Measurements from ENCODE around the gene DCC.

The DCC gene

DNA sequence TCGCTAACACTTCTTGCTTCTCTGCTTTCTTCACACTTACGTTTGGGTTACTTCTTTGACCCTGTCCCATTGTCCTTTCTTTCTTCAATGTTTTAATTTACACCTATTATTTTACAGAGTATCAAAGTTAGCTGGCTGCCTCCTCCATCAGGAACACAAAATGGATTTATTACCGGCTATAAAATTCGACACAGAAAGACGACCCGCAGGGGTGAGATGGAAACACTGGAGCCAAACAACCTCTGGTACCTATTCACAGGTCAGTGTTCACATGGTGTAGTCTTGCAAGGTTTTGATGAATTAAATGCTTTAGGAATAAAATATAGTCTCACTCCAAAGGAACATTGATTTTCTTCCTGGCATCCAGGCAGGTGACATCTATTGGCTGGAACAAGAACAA lies 965.5 kb downstream of the DCC start:
- TF ChIP-seq, protein P1, sequence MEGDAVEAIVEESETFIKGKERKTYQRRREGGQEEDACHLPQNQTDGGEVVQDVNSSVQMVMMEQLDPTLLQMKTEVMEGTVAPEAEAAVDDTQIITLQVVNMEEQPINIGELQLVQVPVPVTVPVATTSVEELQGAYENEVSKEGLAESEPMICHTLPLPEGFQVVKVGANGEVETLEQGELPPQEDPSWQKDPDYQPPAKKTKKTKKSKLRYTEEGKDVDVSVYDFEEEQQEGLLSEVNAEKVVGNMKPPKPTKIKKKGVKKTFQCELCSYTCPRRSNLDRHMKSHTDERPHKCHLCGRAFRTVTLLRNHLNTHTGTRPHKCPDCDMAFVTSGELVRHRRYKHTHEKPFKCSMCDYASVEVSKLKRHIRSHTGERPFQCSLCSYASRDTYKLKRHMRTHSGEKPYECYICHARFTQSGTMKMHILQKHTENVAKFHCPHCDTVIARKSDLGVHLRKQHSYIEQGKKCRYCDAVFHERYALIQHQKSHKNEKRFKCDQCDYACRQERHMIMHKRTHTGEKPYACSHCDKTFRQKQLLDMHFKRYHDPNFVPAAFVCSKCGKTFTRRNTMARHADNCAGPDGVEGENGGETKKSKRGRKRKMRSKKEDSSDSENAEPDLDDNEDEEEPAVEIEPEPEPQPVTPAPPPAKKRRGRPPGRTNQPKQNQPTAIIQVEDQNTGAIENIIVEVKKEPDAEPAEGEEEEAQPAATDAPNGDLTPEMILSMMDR (IDR thresholded peaks at IDR 0.05; ENCODE audit: unreplicated experiment in 3 of 3), result no peak
- H3K36me3 Mint-ChIP-seq (ENCODE audit: low read depth), result peaks cover 6% of the 10 kb centered on the region
- peaks cover 9% of the 10 kb centered on the region for H3K27me3 Mint-ChIP-seq (ENCODE audit: low read depth)
- H3K4me3 Mint-ChIP-seq, result no peak overlapping the region
- H3K9me3 Mint-ChIP-seq, result peaks cover 13% of the 10 kb centered on the region
- H3K4me1 Mint-ChIP-seq, result no peaks in the 10 kb centered on the region
- H3K27ac Mint-ChIP-seq, result no peak overlapping the region

DNA sequence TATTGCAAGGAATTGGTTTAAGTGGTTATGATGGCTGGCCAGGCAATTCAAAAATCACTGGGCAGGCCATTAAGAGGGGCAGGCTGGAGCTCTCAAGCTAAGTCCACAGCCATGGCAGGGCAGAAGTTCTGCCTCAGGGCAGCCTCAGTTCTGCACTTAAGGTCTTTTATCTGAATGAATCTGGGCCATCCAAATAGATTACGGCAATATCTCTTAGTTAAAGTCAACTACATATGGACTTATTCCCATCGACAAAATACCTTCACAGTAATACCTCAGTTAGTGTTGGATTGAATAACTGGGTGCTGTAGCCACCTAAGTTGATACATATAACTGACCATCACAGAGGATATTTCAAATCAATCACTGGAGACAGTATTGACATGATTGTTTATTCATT lies 979.6 kb downstream of the DCC start:
- H3K4me1 Mint-ChIP-seq, result no peaks in the 10 kb centered on the region
- TF ChIP-seq, protein P1 (IDR thresholded peaks at IDR 0.05; ENCODE audit: unreplicated experiment in 3 of 3), result no peak
- H3K36me3 Mint-ChIP-seq (ENCODE audit: low read depth), result no peaks in the 10 kb centered on the region
- H3K27ac Mint-ChIP-seq, result no peak overlapping the region
- no peak overlapping the region for H3K4me3 Mint-ChIP-seq
- H3K27me3 Mint-ChIP-seq (ENCODE audit: low read depth), result no peaks in the 10 kb centered on the region
- peaks cover 3% of the 10 kb centered on the region for H3K9me3 Mint-ChIP-seq

DNA sequence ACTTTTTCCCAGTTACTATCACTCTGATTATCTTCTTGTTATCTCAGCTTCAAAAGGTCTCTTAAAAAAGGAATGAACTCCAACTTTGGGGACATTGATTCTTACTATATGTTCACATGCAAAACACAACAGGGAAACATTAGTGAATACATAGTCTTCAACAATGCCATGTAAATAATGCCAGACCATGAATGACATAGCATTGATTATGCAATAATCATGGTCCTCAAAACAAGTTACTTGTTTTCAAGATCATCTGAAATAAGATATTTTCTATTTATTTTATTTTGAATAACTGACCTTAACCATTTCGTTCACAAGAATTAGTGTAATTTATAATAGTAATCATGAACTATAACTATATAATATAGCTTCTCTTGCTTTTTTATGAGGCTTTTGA lies 982.2 kb downstream of the DCC start:
- H3K27ac Mint-ChIP-seq, result no peak overlapping the region

DNA sequence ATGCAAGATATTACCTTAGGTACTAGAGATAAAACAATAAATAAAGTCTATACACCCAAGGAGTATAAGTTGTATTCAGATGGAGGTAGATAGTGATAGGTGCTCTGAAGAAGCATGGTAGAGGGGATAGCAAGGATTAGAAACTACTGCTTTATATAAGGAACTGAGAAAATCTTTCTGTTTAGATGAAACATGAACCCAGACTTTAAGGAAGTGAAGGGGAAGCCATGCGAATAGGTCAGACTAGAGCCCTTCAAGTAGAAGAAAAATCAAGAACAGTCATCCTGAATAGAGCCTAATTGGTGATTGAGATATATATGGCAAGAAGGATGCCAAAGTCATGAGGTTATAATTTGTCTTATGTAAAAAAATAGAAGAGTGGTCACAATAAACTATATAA lies 984.4 kb downstream of the DCC start:
- Mint-ChIP-seq H3K27me3 (ENCODE audit: low read depth) (no peaks in the 10 kb centered on the region), H3K4me3 (no peak overlapping the region), H3K9me3 (no peaks in the 10 kb centered on the region), H3K4me1 (no peaks in the 10 kb centered on the region), H3K36me3 (ENCODE audit: low read depth) (no peaks in the 10 kb centered on the region), H3K27ac (no peak overlapping the region)
- TF ChIP-seq, protein P1 (IDR thresholded peaks at IDR 0.05; ENCODE audit: unreplicated experiment in 3 of 3), result no peak

More for the DNA sequence above, 982.2 kb downstream of the DCC start:
- Mint-ChIP-seq H3K4me1 (no peaks in the 10 kb centered on the region), H3K9me3 (peaks cover 3% of the 10 kb centered on the region), H3K4me3 (no peak overlapping the region), H3K36me3 (ENCODE audit: low read depth) (no peaks in the 10 kb centered on the region), H3K27me3 (ENCODE audit: low read depth) (no peaks in the 10 kb centered on the region)
- TF ChIP-seq, protein P1 (IDR thresholded peaks at IDR 0.05; ENCODE audit: unreplicated experiment in 3 of 3), result no peak

DNA sequence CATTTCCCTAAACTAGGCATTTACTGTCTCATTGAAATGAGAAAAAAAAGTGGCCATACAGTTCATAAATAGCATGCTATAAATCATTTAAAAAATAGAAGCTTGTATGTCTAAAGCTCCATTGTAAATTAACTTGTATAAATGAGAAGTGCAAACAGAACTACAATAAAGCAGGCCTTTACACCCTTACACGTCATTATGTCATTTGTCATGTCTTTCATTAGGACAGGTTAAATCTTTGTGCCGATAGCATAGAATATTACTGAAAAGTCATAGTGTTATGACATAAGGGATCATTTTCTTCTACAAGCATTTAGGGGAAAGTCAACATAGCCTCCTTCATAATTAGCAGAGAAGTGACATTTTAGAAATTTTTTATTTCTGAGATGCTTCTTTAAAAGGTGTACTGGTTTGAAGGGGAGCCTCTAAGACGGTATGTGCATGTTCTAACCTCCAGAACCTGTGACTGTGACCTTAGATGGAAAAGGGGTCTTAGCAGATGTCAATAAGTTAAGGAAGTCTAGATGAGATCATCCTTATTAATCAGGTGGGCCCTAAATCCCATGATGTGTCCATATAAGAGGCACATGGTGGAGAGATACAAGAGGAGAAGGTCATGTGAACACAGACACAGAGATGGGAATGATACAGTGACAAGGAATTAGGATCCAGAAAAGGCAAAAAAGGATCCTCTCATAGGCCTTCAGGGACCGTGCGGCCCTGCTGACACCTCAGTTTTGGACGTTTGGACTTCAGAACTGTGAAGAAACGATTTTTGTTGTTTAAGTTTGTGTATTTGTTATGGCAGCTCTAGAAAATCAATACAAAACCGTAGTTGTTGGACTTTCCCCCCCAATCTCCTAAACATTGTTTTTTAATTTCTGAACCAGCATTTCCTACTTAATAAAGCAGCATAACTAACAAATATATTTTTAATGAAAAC lies 1020.8 kb downstream of the DCC start:
- no peak overlapping the region for H3K27ac Mint-ChIP-seq
- H3K27me3 Mint-ChIP-seq (ENCODE audit: low read depth), result no peaks in the 10 kb centered on the region
- TF ChIP-seq, protein P1 (IDR thresholded peaks at IDR 0.05; ENCODE audit: unreplicated experiment in 3 of 3), result no peak
- no peaks in the 10 kb centered on the region for H3K9me3 Mint-ChIP-seq
- no peak overlapping the region for H3K4me3 Mint-ChIP-seq
- no peaks in the 10 kb centered on the region for H3K36me3 Mint-ChIP-seq (ENCODE audit: low read depth)
- H3K4me1 Mint-ChIP-seq, result no peaks in the 10 kb centered on the region

DNA sequence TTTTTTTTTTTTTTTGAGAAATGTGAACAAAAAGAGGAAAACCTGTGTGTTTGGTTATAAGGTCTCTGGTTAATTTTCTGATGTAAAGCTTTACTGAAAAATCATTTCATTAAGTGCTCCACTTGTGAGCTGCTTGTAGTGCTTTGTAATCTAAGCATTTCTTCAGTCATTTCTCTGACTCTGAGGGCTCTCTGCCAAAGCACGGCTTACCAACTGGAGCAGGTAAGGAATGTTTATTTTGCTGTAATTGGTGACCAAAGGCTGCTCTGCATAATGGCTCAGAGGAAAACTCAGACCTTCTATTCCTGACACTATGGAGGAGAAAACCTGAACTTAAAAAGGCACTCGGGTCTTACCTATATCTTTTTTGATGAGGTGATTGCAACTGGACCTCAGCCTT lies 1035.6 kb downstream of the DCC start:
- no peak overlapping the region for H3K27ac Mint-ChIP-seq
- no peaks in the 10 kb centered on the region for H3K4me1 Mint-ChIP-seq
- H3K36me3 Mint-ChIP-seq (ENCODE audit: low read depth), result no peaks in the 10 kb centered on the region
- no peaks in the 10 kb centered on the region for H3K9me3 Mint-ChIP-seq
- TF ChIP-seq, protein P1 (IDR thresholded peaks at IDR 0.05; ENCODE audit: unreplicated experiment in 3 of 3), result no peak
- H3K27me3 Mint-ChIP-seq (ENCODE audit: low read depth), result no peaks in the 10 kb centered on the region
- no peak overlapping the region for H3K4me3 Mint-ChIP-seq

Measured in nephron (organoid).